Stimulated activated CD8-positive, alpha-beta memory T cell treated with anti-CD3 and anti-CD28 coated beads, Interleukin-12 subunit alpha, Interleukin-12 subunit beta, amount 100 ng/mL, for 24 hours (primary cell): ENCODE data around the gene ZNF362.
"Not testable (repeated sequence)": the region's sequence is repeated elsewhere in the genome, so short reads cannot be mapped to it uniquely, and the experiment has no call there.

Experiments
- DNase-seq: peaks from one replicate; pipeline ENCODE4 v3.0.0-alpha.2; 2020; ENCODE audit errors: extremely low read depth

The ZNF362 gene

DNA sequence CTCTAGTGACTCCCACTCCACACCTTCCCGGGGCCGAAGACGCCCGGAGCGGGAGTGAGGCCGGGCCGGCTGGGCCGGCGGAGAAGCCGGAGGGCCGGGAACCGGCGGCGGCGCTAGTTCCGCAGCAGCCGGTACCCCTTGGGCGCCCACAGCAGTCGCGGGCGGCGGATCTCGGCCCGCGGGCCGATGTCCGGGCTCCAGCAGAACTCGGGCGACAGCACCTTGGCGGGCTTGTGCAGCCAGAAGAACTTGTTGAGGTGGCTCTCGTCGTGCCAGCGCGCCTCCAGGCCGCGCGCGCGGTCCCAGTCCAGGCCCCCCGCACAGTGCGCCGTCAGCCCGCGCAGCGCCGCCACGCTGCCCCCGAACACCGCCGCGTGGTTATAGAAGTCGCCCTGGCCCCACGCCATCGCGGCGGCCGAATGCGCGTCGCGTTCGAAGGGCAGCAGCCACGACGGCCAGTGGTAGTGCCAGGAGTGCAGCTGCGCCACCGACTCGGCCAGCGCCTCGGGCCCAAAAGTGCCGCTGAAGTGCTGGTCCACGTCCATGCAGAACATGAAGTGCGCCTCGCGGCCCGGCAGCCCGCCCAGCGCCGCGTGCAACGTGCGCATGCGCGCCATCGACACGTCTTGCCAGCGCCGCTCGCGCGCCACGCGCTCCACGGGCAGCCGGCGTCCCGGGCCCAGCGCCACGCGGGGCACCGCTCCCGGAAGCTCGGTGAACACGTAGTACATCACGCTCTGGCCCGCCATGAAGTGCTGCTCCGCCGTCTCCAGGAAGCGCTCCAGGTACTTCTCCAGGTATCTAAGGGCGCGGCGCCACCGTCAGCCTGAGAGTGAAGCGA lies 50.6 kb downstream of the ZNF362 start:
- no peak for DNase-seq

DNA sequence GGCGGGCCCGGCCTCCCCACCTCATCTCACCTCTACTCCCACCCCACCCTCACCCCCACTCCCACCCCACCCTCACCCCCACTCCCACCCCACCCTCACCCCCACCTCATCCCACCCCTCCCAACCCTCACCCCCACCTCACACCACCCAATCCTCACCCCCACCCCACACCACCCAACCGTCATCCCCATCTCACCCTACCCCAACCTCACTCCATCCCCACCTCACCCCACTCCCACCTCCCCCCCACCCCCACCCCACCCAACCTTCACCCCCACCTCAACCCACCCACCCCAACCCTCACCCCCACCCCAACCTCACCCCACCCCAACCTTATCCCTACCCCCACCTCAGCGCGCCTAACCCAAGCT lies 51.2 kb downstream of the ZNF362 start:
- DNase-seq = no peak

DNA sequence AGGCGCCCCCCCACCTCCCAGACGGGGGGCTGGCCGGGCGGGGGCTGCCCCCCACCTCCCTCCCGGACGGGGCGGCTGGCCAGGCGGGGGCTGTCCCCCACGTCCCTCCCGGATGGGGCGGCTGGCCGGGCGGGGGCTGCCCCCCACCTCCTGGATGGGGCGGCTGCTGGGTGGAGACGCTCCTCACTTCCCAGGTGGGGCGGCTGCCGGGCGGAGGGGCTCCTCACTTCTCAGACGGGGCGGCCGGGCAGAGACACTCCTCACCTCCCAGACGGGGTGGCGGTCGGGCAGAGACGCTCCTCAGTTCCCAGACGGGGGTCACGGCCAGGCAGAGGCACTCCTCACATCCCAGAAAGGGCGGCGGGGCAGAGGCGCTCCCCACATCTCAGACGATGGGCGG lies 53.1 kb downstream of the ZNF362 start:
- not testable (repeated sequence) for DNase-seq

DNA sequence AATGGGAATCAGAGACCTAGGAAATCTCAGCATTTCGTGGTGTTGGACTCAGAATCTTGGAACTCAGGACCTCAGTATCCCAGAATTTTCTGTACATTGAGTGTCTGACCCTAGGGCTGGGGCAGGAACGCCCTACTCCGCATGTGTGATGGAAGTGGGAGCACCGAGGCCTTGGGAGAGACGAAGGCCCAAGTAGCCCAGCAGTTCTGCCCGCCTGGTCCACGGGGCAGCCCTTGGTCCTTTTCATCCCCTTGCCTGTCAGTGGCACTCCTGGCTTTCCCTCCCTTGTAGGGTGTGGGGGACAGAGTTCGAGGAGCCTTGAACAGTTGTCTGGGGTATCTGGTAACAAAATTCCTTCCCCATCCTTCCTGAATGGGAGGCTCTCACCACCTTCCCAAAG lies 54.4 kb downstream of the ZNF362 start:
- DNase-seq = no peak

DNA sequence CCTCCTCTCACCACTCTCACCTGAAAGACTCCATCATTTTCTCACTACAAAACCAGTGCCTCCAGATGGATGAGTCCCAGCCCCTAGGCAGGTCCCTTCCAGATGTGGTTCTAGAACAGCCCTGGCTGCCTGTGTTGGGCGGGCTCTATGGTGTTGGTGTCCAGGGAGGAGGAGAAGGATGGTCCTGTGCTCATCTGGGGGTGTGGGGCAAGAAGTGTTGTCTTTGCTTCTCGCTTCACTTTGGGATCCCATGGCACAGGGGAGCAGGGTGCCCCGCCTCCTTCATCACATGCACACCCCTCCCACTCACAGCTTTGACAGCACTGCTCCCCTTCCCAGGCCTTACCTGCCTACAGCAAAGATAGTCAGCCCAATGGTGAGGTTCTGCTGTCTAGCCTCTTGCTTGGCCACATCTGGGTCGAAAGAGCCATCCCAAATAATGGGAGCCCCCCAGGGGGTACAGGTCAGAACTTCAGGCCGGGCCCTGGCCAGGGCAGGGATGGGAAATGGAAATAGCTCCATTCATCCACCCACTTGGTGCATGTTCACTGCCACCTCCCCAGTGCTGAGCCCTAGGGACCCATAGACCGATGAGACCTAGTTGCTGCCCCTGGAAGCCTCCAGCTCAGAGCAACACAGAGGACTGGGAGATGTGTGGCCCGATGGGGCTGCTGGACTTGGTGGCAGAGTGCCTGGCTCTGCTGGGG lies 55.6 kb downstream of the ZNF362 start:
- no peak for DNase-seq

DNA sequence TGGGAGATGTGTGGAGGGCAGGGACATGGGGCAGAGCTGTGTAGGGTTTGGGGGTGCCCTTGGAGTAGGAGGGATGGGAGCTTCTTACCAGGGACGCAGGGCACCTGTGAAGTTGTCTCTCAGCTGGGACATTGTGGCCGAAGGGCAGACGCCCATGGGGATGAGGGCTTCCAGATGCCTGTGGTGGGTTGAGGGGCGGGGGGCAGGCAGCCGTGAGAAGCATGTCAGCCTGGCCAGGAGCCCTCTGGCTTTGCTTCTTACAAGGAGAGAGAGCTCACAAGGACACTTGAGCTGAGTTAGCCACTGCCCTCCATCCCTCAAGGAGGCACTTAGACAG lies 56.1 kb downstream of the ZNF362 start:
- no peak for DNase-seq

DNA sequence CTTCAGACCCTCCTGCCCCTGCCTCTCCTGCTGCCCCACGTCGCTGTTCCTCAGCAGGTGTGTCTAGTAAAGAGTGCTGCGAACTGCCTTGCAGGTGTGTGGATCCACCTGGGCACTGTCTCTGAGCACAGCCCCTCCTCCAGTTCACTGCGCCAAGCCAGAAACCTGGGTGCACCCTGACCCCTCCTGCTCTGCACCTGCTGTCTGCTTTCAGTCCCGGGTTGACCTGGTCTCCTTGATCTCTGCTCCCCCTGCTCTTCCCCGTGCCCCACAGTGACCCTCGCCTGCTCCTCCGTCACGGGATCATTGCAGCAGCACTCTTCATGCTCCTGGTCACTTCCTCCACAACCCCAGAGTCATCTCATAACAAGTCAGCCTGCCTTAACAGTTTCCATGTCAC lies 58.1 kb downstream of the ZNF362 start:
- DNase-seq = no peak

DNA sequence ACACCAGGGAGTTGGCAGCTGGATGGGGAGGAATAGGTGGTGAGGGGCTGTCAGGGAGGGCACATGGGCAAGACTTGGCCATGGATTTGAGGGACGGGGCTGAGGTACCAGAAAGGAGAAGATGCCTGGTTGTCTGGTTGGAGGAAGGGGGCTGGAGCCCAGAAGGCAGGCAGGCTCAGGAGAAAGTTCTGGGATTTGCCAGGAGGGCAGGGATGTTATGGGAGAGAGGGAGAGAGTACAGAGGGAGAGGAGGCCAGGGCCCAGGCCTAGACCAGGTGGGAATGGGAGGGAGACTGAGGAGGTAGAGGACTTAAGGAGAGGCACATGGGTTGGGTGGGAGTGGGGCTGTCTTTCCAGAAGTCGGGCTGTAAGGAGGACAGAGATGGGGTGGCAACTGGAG lies 60.3 kb downstream of the ZNF362 start:
- no peak for DNase-seq

DNA sequence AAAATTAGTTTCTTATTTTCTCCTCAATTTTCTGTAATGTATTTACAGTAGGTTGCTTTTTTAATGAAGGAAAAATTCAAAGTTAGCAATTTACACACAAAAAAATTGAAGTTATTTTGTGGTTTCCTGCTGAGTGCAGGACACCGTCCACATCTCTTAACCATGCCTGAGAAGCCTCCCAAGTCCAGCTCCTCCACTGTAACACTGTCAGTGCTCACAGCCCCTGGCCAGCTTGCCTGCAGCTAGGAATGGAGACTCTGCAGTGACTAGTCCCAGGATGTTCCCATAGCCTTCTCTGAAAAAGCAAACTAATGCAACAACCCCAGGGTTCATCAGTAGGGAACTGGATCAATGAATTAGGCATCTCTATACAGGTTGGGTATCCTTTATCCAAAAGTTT lies 61.1 kb downstream of the ZNF362 start:
- DNase-seq = no peak

DNA sequence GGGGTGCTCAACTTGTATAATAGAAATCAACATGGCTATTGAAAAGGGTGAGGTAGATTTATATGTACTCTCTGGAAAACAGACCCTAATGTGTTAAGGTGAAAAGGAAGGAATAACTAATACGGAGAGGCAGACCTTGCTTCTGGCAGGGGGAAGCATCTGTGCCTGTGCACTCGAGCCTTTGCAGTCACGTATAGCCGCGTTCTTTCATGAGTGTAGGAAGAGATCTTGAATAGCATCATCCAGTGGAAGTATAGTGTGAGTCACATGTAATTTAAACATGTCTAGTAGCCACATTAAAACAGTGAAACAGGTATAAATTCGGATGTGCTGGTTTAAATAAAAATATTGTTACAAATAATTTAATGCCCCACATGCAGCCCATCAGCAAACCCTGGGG lies 61.7 kb downstream of the ZNF362 start:
- no peak for DNase-seq

DNA sequence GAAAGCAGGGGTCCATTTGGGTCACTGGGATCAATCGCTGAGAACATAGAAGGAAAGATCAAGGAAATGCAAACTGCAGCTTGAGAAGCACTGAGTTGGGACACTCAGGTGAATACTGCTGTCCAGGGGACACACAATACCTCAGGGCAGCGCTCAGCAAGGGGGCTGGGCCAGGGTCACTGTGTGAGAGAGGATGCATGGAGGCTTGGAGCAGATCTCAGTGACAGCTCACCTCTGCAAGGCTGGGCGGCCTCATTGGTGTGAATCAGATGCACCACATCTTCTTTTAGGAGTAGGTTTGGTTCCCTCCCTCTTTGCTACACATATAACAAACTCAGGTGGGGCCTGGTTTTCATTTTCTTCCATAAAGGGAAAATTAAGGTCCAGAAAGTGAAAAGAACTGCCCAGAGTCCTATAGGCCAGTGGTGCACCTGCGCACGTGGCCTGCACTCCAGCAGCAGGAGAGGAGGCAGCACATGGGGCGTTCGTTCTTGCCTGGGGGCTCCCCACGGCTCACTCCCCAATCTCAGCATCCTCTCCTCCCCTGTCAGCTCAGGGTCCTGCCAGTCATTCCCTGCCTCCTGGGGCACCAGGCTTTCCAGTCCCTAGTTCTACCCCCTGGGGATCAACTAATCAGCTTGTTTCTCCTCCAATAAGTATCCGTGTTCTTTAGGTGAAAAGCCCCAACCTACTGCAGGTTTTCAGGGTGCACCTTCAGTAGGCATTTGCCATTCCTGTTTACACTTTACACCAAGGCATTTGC lies 63.1 kb downstream of the ZNF362 start:
- no peak for DNase-seq

DNA sequence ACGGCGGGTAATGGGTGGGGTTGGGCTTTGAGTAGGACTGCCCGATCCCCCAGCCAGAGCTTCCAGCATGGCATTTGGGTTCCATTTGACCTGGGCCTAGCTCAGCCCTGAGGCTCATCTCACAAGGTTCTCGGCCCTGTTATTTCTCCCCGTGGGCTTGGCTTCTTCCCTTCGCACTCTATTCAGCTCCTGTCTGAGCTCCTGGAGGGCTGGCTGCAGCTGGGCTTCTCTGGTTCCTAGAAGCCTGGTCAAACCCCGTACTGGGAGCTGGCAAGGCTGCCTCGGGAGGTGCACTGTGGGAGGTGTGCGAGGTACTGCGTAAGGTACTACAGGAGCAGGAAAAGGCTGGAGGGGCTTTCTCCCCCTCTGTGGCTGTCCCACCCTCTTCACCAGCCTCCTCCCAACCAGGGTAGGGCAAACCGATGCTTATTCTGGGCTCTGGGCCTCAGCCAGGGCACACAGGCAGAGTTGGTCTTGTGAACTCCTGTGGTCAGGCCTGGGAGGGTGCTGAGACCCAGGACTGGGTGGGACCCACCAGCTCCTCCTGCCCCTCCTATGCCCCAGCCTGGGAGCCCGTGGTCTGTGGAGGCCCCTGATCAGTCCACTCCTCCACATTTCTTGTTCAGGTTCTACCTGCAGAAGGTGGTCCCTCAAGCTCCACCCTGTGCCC lies 63.8 kb downstream of the ZNF362 start:
- no peak for DNase-seq

DNA sequence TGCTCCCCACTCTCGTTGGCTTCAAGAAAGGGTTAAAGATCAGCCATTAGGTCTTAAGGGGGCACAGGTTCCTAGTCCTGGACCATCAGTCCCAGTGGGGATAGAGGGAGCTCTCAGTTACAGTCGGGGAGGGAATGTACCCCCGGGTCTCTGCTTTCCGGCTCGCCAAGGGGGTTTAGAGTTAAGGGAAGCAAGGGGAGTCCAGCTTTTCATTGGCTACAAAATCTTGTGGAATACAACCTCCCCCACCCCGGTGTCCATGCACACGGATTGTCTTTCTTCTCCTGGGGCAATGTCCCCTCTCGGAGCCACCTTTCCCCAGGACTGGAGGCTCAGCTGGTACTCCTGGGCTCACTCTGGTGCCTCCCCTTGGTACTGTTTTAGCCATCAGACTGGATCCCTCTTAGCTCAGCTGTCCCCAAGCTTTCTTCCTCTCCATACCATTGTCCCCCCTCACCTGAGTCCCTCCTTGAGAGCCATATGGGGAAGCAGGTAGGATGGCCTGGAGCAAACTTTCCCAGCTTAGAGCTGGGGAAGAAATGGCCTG lies 64.4 kb downstream of the ZNF362 start, which contains the start of gene A3GALT2:
Gene A3GALT2 (minus strand): TSS at position 480 of the 547 bp plus-strand sequence. CDS start 0 bp downstream, at position 480.
- DNase-seq = no peak

DNA sequence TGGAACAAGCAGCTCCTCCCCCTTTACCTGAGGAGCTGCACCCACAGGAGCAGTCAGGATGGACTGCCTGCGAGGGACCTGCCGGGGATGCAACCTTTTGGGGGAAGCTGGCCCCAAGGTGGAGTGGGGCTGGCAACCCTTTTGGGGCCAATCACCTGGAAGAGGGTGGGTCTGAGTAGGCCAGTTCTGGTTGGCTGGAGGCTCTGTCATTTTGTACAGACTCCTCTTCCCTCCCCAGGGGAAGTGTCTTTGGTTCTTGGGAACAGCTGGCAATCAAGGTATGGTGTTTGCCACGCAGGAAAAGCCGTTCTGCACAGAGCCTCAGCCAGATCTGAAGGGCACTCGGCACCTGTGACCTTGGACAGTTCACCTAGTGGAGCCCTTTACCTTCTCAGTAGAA lies 64.9 kb downstream of the ZNF362 start:
- no peak for DNase-seq

DNA sequence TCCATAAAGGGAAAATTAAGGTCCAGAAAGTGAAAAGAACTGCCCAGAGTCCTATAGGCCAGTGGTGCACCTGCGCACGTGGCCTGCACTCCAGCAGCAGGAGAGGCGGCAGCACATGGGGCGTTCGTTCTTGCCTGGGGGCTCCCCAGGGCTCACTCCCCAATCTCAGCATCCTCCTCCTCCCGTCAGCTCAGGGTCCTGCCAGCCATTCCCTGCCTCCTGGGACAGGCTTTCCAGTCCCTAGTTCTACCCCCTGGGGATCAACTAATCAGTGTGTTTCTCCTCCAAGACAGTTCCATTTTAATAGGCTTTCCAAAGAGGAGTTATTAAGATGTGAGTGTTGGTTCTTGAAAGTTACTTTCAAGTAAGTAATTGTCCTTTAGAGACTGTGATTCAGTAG lies 65.8 kb downstream of the ZNF362 start:
- DNase-seq = no peak

DNA sequence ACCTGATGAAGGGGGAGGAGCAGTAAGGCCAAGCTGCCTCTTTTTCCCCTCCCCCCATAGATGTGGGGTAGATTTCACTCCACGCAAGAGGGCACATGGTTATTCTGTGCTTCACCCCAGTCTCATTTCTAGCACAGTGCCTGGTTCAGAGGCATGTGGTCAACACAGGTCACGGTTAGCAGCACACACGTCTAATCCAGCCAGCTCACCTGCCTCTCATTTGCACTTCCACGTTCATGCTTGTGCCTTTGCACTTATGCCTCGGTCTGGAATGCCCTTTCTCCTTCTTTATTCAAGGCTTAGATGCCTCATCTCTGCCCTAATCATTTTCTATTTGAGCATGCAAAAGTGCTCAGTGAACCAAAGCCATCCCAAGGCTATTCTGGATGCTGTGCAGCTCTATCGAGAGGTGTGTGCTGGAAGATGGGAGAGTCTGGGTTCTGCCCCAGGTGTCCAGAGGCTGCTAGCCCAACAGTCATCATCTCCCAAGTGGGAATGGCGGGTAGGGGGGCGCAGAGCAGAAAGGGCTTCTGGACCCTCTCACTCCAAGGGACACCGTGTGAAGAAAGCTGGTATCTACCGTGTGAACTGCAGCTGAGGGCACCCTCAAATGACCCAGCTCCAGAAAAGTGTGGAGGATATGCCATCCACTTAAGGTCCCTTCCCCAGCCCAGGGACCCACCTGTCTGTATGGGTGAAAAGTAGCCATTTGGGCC lies 66.7 kb downstream of the ZNF362 start:
- no peak for DNase-seq

DNA sequence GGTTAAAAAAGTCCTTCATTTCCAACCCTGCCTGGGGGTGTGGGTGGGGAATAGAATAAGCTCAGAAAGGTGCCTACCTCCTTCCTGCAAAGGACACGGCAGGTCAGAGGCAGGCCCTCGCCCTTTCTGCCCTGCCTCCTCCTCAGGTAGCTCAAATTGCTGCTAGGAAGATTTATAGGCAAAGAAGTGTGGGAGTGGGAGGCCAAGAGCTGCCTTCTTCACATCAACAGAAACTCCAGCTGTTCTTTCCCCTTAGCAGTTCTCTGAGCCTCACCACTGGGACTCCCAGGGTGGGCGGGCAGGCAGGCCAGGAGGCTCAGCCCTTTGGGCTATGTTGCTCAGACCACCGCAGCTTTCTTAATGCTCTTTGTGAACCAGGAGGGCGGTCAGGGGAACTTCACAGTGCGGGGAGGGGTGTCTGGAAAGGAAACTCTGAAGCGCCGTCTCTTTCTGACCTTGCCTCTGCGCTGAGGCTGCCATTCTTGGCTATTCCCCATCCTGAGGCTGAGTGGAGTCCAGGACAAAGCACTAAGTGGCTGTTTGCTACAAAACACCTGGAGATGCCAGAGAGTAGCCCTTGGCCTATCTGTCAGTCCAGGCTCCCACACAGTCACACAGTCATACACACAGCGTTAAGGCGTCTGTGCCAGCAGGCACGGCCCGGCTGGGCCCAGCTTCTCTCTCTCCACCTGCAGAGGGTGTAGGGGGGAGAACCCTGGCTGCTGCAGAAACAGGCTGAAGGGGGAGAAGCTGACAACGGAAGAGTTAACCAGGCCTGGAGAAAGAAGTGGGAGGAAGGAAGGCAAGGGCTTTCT lies 67.6 kb downstream of the ZNF362 start:
- no peak for DNase-seq

DNA sequence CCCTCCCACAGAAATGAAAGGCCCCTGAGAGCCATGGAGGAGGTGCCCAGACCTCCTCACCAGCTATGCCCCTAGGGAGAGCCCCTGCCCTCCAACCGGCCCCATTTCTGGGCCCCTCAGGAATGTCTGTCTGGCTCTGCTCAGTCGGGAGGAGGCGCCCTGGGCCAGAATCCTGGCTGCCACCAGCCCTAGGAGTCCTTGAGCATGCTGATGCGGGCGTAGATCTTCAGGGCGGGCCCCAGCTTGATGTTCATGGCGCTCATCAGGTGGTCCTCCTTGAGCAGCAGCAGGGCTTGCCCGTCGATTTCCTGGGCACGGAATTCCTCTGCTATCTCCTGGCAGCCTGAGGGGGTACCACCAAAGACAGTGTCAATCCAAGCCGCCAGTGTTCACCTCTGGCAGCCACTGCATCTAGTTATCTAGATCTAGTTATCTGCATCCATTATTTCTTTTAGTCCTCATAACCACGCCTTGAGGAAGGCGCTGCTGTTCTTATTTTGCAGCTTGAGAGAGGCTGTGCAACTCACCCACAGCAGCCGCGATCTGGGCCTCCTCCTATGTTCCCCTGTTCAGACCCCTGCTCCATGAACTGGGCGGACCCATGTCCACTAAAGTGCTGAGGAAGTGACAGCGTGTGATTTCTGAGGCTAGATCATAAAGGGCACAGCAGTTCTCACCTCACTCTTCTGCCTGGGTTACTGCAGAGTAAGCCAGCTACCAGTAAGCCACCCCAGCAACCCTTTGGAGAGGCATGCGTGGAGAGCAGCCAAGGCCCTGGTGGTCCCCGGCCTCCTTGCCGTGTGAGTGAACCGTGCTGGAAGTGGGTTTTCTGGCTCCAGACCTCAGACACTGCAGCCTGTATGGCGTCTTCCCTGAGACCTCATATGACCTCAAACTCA lies 68.6 kb downstream of the ZNF362 start:
- no peak for DNase-seq

DNA sequence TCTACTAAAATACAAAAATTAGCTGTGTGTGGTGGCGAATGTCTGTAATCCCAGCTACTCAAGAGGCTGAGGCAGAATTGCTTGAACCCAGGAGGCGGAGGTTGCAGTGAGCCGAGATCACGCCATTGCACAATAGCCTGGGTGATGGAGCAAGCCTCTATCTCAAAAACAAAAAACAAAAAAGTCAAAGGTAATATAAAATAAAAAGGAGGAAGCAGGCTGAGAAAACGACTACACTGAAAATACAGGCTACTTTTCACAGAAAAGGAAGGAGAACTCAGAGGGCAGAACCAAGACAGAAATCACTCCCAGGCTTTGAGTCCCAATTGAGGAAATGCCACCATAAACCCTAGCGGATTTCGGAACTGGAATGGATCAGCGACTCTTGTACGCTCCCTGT lies 70.5 kb downstream of the ZNF362 start:
- no peak for DNase-seq
